ENCODE results near the gene CTIF.

The CTIF gene

GRCh38 chr18:48676346-48676745, 137.5 kb downstream of the CTIF start:
- TF ChIP-seq TAF1 (IDR thresholded peaks at IDR 0.05; ENCODE audit: borderline replicate concordance, low read depth, low read length): no peak
- TF ChIP-seq POLR2AphosphoS5 (IDR thresholded peaks at IDR 0.05; ENCODE audit: low read depth, low read length): no peak
- no peak for TF ChIP-seq POLR2A (IDR thresholded peaks at IDR 0.05; ENCODE audit: low read depth, low read length)
- no peak for DNase-seq (ENCODE audit: insufficient read length)
- no peak for FAIRE-seq

- FAIRE-seq (peak; percentile 96), DNase-seq (ENCODE audit: insufficient read length) (peak; percentile 72)
- TF ChIP-seq POLR2AphosphoS5 (IDR thresholded peaks at IDR 0.05; ENCODE audit: low read depth, low read length) (no peak), POLR2A (IDR thresholded peaks at IDR 0.05; ENCODE audit: low read depth, low read length) (no peak), TAF1 (IDR thresholded peaks at IDR 0.05; ENCODE audit: borderline replicate concordance, low read depth, low read length) (no peak)
Observed at GRCh38 chr18:48676756-48677368, 138.0 kb downstream of the CTIF start.

GRCh38 chr18:48678237-48679115, 139.6 kb downstream of the CTIF start:
- no peak for FAIRE-seq
- DNase-seq (ENCODE audit: insufficient read length): no peak
- no peak for TF ChIP-seq POLR2A (IDR thresholded peaks at IDR 0.05; ENCODE audit: low read depth, low read length)
- no peak for TF ChIP-seq TAF1 (IDR thresholded peaks at IDR 0.05; ENCODE audit: borderline replicate concordance, low read depth, low read length)
- TF ChIP-seq POLR2AphosphoS5 (IDR thresholded peaks at IDR 0.05; ENCODE audit: low read depth, low read length): no peak

- DNase-seq (ENCODE audit: insufficient read length) (no peak), FAIRE-seq (peak; percentile 5)
- TF ChIP-seq POLR2A (IDR thresholded peaks at IDR 0.05; ENCODE audit: low read depth, low read length): no peak
- no peak for TF ChIP-seq TAF1 (IDR thresholded peaks at IDR 0.05; ENCODE audit: borderline replicate concordance, low read depth, low read length)
- TF ChIP-seq POLR2AphosphoS5 (IDR thresholded peaks at IDR 0.05; ENCODE audit: low read depth, low read length): no peak
Observed at GRCh38 chr18:48679236-48679635, 140.4 kb downstream of the CTIF start.

- TF ChIP-seq TAF1 (IDR thresholded peaks at IDR 0.05; ENCODE audit: borderline replicate concordance, low read depth, low read length) (no peak), POLR2A (IDR thresholded peaks at IDR 0.05; ENCODE audit: low read depth, low read length) (no peak), POLR2AphosphoS5 (IDR thresholded peaks at IDR 0.05; ENCODE audit: low read depth, low read length) (no peak)
- DNase-seq (ENCODE audit: insufficient read length) (no peak), FAIRE-seq (peak; percentile 46)
Observed at GRCh38 chr18:48680339-48681250, 141.8 kb downstream of the CTIF start.

- TF ChIP-seq POLR2AphosphoS5 (IDR thresholded peaks at IDR 0.05; ENCODE audit: low read depth, low read length) (no peak), POLR2A (IDR thresholded peaks at IDR 0.05; ENCODE audit: low read depth, low read length) (no peak), TAF1 (IDR thresholded peaks at IDR 0.05; ENCODE audit: borderline replicate concordance, low read depth, low read length) (no peak)
- FAIRE-seq (no peak), DNase-seq (ENCODE audit: insufficient read length) (no peak)
Observed at GRCh38 chr18:48682768-48683167, 143.9 kb downstream of the CTIF start.

- FAIRE-seq: no peak
- TF ChIP-seq POLR2A (IDR thresholded peaks at IDR 0.05; ENCODE audit: low read depth, low read length) (no peak), TAF1 (IDR thresholded peaks at IDR 0.05; ENCODE audit: borderline replicate concordance, low read depth, low read length) (no peak), POLR2AphosphoS5 (IDR thresholded peaks at IDR 0.05; ENCODE audit: low read depth, low read length) (no peak)
- DNase-seq (ENCODE audit: insufficient read length): no peak
Observed at GRCh38 chr18:48683197-48683596, 144.4 kb downstream of the CTIF start.

- FAIRE-seq (no peak), DNase-seq (ENCODE audit: insufficient read length) (no peak)
- no peak for TF ChIP-seq POLR2AphosphoS5 (IDR thresholded peaks at IDR 0.05; ENCODE audit: low read depth, low read length)
- TF ChIP-seq POLR2A (IDR thresholded peaks at IDR 0.05; ENCODE audit: low read depth, low read length): no peak
- no peak for TF ChIP-seq TAF1 (IDR thresholded peaks at IDR 0.05; ENCODE audit: borderline replicate concordance, low read depth, low read length)
Observed at GRCh38 chr18:48683661-48684060, 144.8 kb downstream of the CTIF start.

GRCh38 chr18:48687346-48688042, 148.7 kb downstream of the CTIF start:
- TF ChIP-seq POLR2AphosphoS5 (IDR thresholded peaks at IDR 0.05; ENCODE audit: low read depth, low read length) (no peak), POLR2A (IDR thresholded peaks at IDR 0.05; ENCODE audit: low read depth, low read length) (no peak), TAF1 (IDR thresholded peaks at IDR 0.05; ENCODE audit: borderline replicate concordance, low read depth, low read length) (no peak)
- no peak for DNase-seq (ENCODE audit: insufficient read length)
- no peak for FAIRE-seq

- DNase-seq (ENCODE audit: insufficient read length) (no peak), FAIRE-seq (no peak)
- TF ChIP-seq POLR2AphosphoS5 (IDR thresholded peaks at IDR 0.05; ENCODE audit: low read depth, low read length) (no peak), POLR2A (IDR thresholded peaks at IDR 0.05; ENCODE audit: low read depth, low read length) (no peak), TAF1 (IDR thresholded peaks at IDR 0.05; ENCODE audit: borderline replicate concordance, low read depth, low read length) (no peak)
Observed at GRCh38 chr18:48688961-48689360, 150.1 kb downstream of the CTIF start.
